ENCODE measurements around the gene FEZF1.
A peak's percentile ranks its signal among the peaks of the same experiment; 100 is the strongest.

Gene FEZF1

DNA sequence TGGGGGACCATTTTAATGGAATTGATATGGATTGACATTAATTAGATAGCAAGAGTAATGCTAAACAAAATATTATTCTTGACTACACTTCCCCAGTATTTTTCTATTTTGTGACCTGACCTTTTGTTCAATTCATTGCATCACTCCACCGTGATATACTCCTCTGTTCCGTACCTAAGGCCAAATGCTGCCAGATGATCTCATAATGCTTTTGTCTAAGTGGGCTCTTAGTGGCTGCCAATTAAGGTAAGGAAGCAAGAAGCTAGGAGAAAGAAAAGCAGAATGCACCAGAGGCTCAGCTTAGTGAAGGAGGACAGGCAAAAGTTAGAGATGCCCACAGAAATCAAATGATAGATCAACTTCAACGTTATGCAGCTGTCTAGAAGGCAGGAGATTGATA is 36.4 kb downstream of the FEZF1 start:
- no peak overlapping the region for H3K4me3 ChIP-seq (ENCODE audit: low read depth, low read length)
- TF ChIP-seq, protein P1, sequence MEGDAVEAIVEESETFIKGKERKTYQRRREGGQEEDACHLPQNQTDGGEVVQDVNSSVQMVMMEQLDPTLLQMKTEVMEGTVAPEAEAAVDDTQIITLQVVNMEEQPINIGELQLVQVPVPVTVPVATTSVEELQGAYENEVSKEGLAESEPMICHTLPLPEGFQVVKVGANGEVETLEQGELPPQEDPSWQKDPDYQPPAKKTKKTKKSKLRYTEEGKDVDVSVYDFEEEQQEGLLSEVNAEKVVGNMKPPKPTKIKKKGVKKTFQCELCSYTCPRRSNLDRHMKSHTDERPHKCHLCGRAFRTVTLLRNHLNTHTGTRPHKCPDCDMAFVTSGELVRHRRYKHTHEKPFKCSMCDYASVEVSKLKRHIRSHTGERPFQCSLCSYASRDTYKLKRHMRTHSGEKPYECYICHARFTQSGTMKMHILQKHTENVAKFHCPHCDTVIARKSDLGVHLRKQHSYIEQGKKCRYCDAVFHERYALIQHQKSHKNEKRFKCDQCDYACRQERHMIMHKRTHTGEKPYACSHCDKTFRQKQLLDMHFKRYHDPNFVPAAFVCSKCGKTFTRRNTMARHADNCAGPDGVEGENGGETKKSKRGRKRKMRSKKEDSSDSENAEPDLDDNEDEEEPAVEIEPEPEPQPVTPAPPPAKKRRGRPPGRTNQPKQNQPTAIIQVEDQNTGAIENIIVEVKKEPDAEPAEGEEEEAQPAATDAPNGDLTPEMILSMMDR (IDR thresholded peaks at IDR 0.05; ENCODE audit: low read depth, low read length) = no peak
- no peaks in the 10 kb centered on the region for H3K36me3 ChIP-seq
- no peaks in the 10 kb centered on the region for H3K27me3 ChIP-seq (ENCODE audit: insufficient read depth, low read depth, severe bottlenecking)
- no peaks in the 10 kb centered on the region for H3K9me3 ChIP-seq (ENCODE audit: severe bottlenecking)
- DNase-seq = peak; percentile 9
- H3K27ac ChIP-seq = no peak overlapping the region

DNA sequence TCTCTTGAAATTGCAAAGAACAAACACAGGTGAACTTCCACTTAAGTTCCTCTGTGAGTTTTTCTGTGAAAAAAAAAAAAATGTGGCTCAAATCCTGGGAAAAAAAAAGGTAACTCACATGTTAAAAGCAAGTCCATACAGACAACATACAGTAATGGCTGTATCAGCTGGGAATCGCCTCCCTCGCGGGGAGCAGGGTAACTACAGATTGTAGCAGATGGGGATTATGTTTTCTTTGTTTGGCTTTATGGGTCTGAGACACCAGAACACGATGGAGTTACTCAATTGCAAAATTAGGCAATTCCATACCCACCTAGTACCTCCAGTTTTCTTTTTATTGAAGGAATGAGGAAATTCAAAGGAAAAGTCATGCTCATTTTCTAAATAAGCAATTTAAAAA is 42.3 kb downstream of the FEZF1 start:
- H3K36me3 ChIP-seq = no peaks in the 10 kb centered on the region
- H3K27ac ChIP-seq = peak overlapping the region; percentile 42; the same call in 1 of the 2 replicates
- H3K9me3 ChIP-seq (ENCODE audit: severe bottlenecking) = no peaks in the 10 kb centered on the region
- no peak overlapping the region for H3K4me3 ChIP-seq (ENCODE audit: low read depth, low read length)
- TF ChIP-seq, protein P1 (IDR thresholded peaks at IDR 0.05; ENCODE audit: low read depth, low read length) = no peak
- peak; percentile 73 for DNase-seq
- no peaks in the 10 kb centered on the region for H3K27me3 ChIP-seq (ENCODE audit: insufficient read depth, low read depth, severe bottlenecking)

DNA sequence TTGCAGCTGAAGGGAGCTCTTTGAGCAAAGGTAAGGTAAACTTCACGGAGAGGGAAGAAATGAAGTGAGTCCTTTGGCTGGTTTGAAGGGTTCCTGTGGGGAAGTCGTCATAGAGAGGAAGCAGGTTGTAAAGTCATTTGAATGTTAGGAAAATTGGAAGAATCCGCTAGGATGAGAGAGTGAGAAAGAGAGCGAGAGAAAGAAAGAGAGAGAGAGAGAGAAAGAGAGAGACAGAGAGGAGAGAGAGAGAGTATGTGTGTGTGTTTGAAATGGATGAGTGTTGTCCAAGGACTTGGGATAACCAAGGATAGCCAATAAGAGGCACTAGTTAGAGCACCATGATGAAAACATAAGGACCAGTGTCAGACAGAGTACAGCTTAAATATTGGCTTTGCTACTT is 43.1 kb downstream of the FEZF1 start:
- H3K9me3 ChIP-seq (ENCODE audit: severe bottlenecking) = no peaks in the 10 kb centered on the region
- no peaks in the 10 kb centered on the region for H3K27me3 ChIP-seq (ENCODE audit: insufficient read depth, low read depth, severe bottlenecking)
- H3K27ac ChIP-seq = no peak overlapping the region
- no peaks in the 10 kb centered on the region for H3K36me3 ChIP-seq
- H3K4me3 ChIP-seq (ENCODE audit: low read depth, low read length) = no peak overlapping the region
- no peak for DNase-seq
- TF ChIP-seq, protein P1 (IDR thresholded peaks at IDR 0.05; ENCODE audit: low read depth, low read length) = no peak

- TF ChIP-seq, protein P1 (IDR thresholded peaks at IDR 0.05; ENCODE audit: low read depth, low read length) = no peak
- Histone ChIP-seq H3K27me3 (ENCODE audit: insufficient read depth, low read depth, severe bottlenecking) (no peaks in the 10 kb centered on the region), H3K36me3 (no peaks in the 10 kb centered on the region), H3K27ac (no peak overlapping the region), H3K4me3 (ENCODE audit: low read depth, low read length) (no peak overlapping the region), H3K9me3 (ENCODE audit: severe bottlenecking) (no peaks in the 10 kb centered on the region)
- DNase-seq = no peak
These were observed 43.5 kb downstream of the FEZF1 start for GRCh38 chr7:122261016-122261415.

DNA sequence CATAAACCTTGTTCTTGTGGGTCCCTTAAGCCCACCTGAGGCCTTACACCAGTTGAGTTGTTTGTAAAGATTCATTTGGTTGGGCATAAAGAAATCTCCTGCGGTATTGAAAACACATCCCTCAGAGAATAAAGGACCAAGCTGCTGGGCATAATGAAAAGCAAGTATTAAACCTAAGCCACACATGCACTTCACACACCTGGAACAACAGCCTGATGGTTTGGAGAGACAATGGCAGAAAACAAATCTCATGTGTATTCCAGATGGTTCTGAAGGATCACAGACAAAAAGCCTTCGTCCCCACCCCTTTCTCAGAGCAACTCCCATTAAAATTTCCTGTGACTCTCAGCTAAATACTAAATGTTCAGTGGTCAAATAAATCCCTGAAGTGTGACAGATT is 44.2 kb downstream of the FEZF1 start:
- Histone ChIP-seq H3K27ac (no peak overlapping the region), H3K4me3 (ENCODE audit: low read depth, low read length) (no peak overlapping the region), H3K36me3 (no peaks in the 10 kb centered on the region), H3K27me3 (ENCODE audit: insufficient read depth, low read depth, severe bottlenecking) (no peaks in the 10 kb centered on the region), H3K9me3 (ENCODE audit: severe bottlenecking) (no peaks in the 10 kb centered on the region)
- DNase-seq = no peak
- TF ChIP-seq, protein P1 (IDR thresholded peaks at IDR 0.05; ENCODE audit: low read depth, low read length) = no peak

DNA sequence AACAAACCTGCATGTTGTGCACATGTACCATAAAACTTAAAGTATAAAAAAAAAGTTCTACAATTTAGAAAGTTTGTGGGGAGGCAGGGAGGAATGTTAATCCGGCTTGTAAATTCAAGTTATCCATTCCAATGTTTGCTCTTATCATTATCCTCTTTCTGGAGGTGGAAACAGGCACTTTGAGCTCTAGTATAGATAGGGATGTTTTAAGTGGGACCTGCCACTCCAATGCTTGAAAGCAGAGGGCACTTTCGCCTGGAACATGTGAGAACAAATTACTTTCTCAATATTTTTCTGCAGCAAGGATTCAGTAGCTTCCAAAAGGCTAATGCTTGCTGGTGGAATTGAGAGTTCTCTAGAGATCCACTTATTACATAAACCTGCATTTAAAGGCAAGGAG is 45.6 kb downstream of the FEZF1 start:
- Histone ChIP-seq H3K9me3 (ENCODE audit: severe bottlenecking) (no peaks in the 10 kb centered on the region), H3K27ac (no peak overlapping the region), H3K4me3 (ENCODE audit: low read depth, low read length) (no peak overlapping the region), H3K36me3 (no peaks in the 10 kb centered on the region), H3K27me3 (ENCODE audit: insufficient read depth, low read depth, severe bottlenecking) (no peaks in the 10 kb centered on the region)
- no peak for DNase-seq
- TF ChIP-seq, protein P1 (IDR thresholded peaks at IDR 0.05; ENCODE audit: low read depth, low read length) = no peak

Measured in WERI-Rb-1 (cell line).